OCI-LY1 (cell line): Measurements from ENCODE around the gene PROM2.
"Not testable (repeated sequence)": the region's sequence is repeated elsewhere in the genome, so short reads cannot be mapped to it uniquely, and the experiment has no call there.

Experiments used
- H2AFZ ChIP-seq: fragments of 200-600 bp; sonication (generic), shearing (Covaris generic); 2 replicates; pipeline ENCODE4 v1.6.0; 2014; ENCODE audit warnings: antibody characterized with exemption, mild to moderate bottlenecking, low read length
- H3F3A ChIP-seq: fragments of 200-600 bp; sonication (generic), shearing (Covaris generic); 2 replicates; pipeline ENCODE4 v1.6.0; 2014; ENCODE audit warnings: mild to moderate bottlenecking, antibody characterized with exemption, low read length, moderate library complexity; ENCODE audit not compliant: insufficient read depth
- H3K27ac ChIP-seq: fragments of 200-600 bp; sonication (generic); 2 replicates; pipeline ENCODE4 v1.5.1; 2014; ENCODE audit warnings: low read length, mixed run types, mild to moderate bottlenecking, low read depth; ENCODE audit not compliant: poor library complexity, severe bottlenecking
- H3K27me3 ChIP-seq: fragments of 200-600 bp; sonication (generic); 2 replicates; pipeline ENCODE4 v1.6.0; 2014; ENCODE audit warnings: antibody characterized with exemption, mild to moderate bottlenecking, low read length, moderate library complexity; ENCODE audit not compliant: insufficient read depth
- H3K36me3 ChIP-seq: fragments of 200-600 bp; sonication (generic); 2 replicates; pipeline ENCODE4 v1.6.1; 2014; ENCODE audit warnings: mild to moderate bottlenecking, antibody characterized with exemption, low read length, moderate library complexity, mixed read lengths; ENCODE audit not compliant: insufficient read depth
- H3K4me1 ChIP-seq: fragments of 200-600 bp; sonication (generic); 2 replicates; pipeline ENCODE4 v1.5.1; 2014; ENCODE audit warnings: mild to moderate bottlenecking, low read length, moderate library complexity; ENCODE audit not compliant: insufficient read depth, severe bottlenecking
- H3K4me2 ChIP-seq: fragments of 200-600 bp; sonication (generic), shearing (Covaris generic); 2 replicates; pipeline ENCODE4 v1.6.1; 2014; ENCODE audit warnings: low read length
- H3K4me3 ChIP-seq: fragments of 200-600 bp; sonication (generic); 2 replicates; pipeline ENCODE4 v1.5.1; 2014; ENCODE audit warnings: low read length, low read depth, mild to moderate bottlenecking, mixed read lengths; ENCODE audit not compliant: poor library complexity, severe bottlenecking
- H3K79me2 ChIP-seq: fragments of 200-600 bp; shearing (Covaris generic); 2 replicates; pipeline ENCODE4 v1.6.1; 2016; ENCODE audit warnings: mixed run types, low read length, mixed read lengths; ENCODE audit not compliant: insufficient read depth
- H3K9ac ChIP-seq: fragments of 200-600 bp; sonication (generic), shearing (Covaris generic); 2 replicates; pipeline ENCODE4 v1.6.1; 2014; ENCODE audit warnings: mild to moderate bottlenecking, low read length, mixed read lengths
- H3K9me2 ChIP-seq: fragments of 200-600 bp; sonication (generic), shearing (Covaris generic); 2 replicates; pipeline ENCODE4 v1.6.1; 2014; ENCODE audit warnings: low read depth, mild to moderate bottlenecking, low read length, mixed read lengths
- H3K9me3 ChIP-seq: fragments of 200-600 bp; shearing (Covaris generic); 2 replicates; pipeline ENCODE4 v1.6.1; 2014; ENCODE audit warnings: low read length, mixed read lengths
- H4K20me1 ChIP-seq: fragments of 200-600 bp; sonication (generic), shearing (Covaris generic); 2 replicates; pipeline ENCODE4 v1.6.0; 2016; ENCODE audit warnings: mild to moderate bottlenecking, low read length; ENCODE audit not compliant: insufficient read depth
- EZH2 ChIP-seq: fragments of 200-600 bp; sonication (generic), shearing (Covaris generic); IDR thresholded peaks from 2 replicates; pipeline ENCODE4 v1.8.0; 2017; ENCODE audit warnings: borderline replicate concordance, mixed run types, mild to moderate bottlenecking, antibody characterized with exemption, low read length, moderate library complexity, mixed read lengths
- TF ChIP-seq, protein P1 (sequence below): fragments of 200-600 bp; sonication (generic), shearing (Covaris generic); IDR thresholded peaks from 2 replicates; pipeline ENCODE4 v1.5.1; 2017; ENCODE audit warnings: mild to moderate bottlenecking, antibody characterized with exemption, low read length, moderate library complexity, mixed read lengths

Gene PROM2

DNA sequence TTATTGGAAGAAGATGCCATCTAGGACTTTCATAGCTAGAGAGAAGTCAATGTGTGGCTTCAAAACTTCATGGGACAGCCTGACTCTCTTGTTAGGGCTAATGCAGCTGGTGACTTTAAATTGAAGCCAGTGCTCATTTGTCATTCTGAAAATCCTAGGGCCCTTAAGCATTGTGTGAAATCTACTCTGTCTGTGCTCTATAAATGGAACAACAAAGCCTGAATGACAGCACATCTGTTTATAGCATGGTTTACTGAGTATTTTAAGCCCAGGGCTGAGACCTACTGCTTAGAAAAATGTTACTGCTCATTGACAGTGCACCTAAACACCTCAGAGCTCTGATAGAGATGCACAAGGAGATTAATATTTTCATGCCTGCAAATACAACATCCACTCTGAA, 36.1 kb upstream of the PROM2 start:
- TF ChIP-seq EZH2 = no peak
- TF ChIP-seq, protein P1, sequence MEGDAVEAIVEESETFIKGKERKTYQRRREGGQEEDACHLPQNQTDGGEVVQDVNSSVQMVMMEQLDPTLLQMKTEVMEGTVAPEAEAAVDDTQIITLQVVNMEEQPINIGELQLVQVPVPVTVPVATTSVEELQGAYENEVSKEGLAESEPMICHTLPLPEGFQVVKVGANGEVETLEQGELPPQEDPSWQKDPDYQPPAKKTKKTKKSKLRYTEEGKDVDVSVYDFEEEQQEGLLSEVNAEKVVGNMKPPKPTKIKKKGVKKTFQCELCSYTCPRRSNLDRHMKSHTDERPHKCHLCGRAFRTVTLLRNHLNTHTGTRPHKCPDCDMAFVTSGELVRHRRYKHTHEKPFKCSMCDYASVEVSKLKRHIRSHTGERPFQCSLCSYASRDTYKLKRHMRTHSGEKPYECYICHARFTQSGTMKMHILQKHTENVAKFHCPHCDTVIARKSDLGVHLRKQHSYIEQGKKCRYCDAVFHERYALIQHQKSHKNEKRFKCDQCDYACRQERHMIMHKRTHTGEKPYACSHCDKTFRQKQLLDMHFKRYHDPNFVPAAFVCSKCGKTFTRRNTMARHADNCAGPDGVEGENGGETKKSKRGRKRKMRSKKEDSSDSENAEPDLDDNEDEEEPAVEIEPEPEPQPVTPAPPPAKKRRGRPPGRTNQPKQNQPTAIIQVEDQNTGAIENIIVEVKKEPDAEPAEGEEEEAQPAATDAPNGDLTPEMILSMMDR = no peak
- Histone ChIP-seq H3K36me3 (no peaks in the 10 kb centered on the region), H3K4me2 (no peak overlapping the region), H3K27ac (no peak overlapping the region), H3K4me3 (no peak overlapping the region), H3F3A (no peaks in the 10 kb centered on the region), H3K79me2 (no peaks in the 10 kb centered on the region), H3K4me1 (no peaks in the 10 kb centered on the region), H2AFZ (no peak overlapping the region), H3K9me2 (no peaks in the 10 kb centered on the region), H4K20me1 (no peaks in the 10 kb centered on the region), H3K9me3 (no peaks in the 10 kb centered on the region), H3K9ac (no peak overlapping the region), H3K27me3 (no peaks in the 10 kb centered on the region)

DNA sequence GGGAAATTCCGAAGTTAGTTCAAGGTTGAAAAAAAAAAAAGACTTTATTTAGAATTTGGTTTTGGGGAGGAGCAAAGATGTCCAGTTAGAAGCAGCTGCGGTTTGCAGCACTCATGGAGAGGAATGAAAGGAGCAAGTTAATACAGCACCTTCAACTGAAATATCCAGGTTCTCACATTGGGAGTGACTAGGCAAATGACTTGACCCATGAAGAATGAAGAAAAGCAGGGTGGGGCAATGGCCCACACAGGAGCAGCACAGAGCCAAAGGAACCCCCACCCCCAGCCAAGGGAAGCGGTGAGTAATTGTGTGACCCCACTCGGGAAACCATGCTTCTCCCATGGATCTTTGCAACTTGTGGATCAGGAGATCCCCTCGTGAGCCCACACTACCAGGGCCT, 34.2 kb upstream of the PROM2 start:
- no peaks in the 10 kb centered on the region for H3K9me3 ChIP-seq
- H3K79me2 ChIP-seq = no peaks in the 10 kb centered on the region

DNA sequence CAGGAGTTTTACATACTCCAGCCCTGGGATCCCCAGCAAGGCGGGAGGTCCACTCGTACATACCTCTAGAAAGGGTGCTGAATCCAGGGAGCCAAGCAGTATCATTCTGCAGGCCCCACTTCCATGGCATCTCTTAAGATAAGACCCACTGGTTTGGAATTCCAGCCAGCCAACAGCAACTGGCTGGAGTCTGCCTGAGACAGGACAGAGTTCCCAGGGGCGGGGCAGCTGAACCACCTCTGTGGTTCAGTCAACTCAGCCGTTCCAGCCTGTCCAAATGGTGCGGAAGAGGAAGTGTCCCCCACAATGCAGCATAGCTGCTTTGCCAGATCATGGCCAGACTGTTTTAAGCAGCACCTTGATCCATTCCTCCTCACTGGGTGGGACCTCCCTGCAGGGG, 33.7 kb upstream of the PROM2 start:
- H3K27ac ChIP-seq = no peak overlapping the region
- no peaks in the 10 kb centered on the region for H3K27me3 ChIP-seq
- H2AFZ ChIP-seq = no peak overlapping the region
- TF ChIP-seq, protein P1 = no peak
- no peak for TF ChIP-seq EZH2
- H3K9me3 ChIP-seq = no peaks in the 10 kb centered on the region
- no peak overlapping the region for H3K4me3 ChIP-seq
- no peak overlapping the region for H3K4me2 ChIP-seq
- H3K9ac ChIP-seq = no peak overlapping the region
- H3F3A ChIP-seq = no peaks in the 10 kb centered on the region
- no peaks in the 10 kb centered on the region for H3K9me2 ChIP-seq
- H3K36me3 ChIP-seq = no peaks in the 10 kb centered on the region
- H3K79me2 ChIP-seq = no peaks in the 10 kb centered on the region
- H3K4me1 ChIP-seq = no peaks in the 10 kb centered on the region
- no peaks in the 10 kb centered on the region for H4K20me1 ChIP-seq

More for the DNA sequence above, 34.2 kb upstream of the PROM2 start:
- H3K4me3 ChIP-seq = no peak overlapping the region
- no peak overlapping the region for H2AFZ ChIP-seq
- H3K27ac ChIP-seq = no peak overlapping the region
- H4K20me1 ChIP-seq = no peaks in the 10 kb centered on the region
- no peaks in the 10 kb centered on the region for H3F3A ChIP-seq
- no peak overlapping the region for H3K4me2 ChIP-seq
- no peaks in the 10 kb centered on the region for H3K9me2 ChIP-seq
- TF ChIP-seq, protein P1 = no peak
- no peak for TF ChIP-seq EZH2
- H3K4me1 ChIP-seq = no peaks in the 10 kb centered on the region
- H3K9ac ChIP-seq = no peak overlapping the region
- no peaks in the 10 kb centered on the region for H3K36me3 ChIP-seq
- no peaks in the 10 kb centered on the region for H3K27me3 ChIP-seq

DNA sequence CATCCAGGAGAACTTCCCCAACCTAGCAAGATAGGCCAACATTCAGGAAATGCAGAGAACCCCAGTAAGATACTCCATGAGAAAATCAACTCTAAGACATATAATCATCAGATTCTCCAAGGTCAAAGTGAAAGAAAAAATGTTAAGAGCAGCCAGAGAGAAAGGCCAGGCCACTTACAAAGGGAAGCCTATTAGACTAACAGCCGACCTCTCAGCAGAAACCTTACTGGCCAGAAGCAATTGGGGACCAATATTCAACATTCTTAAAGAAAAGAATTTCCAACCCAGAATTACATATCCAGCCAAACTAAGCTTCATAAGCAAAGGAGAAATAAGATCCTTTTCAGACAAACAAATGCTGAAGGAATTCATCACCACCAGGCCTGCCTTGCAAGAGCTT, 32.2 kb upstream of the PROM2 start:
- not testable (repeated sequence) for H3K27ac ChIP-seq, H3K9me3 ChIP-seq, H3K9ac ChIP-seq, H3F3A ChIP-seq, H3K4me2 ChIP-seq, H3K27me3 ChIP-seq, H3K4me1 ChIP-seq, H3K79me2 ChIP-seq, H2AFZ ChIP-seq, H4K20me1 ChIP-seq, H3K36me3 ChIP-seq, H3K4me3 ChIP-seq, H3K9me2 ChIP-seq
